ENCODE results near the gene EEF1A1. TPM values are rescaled to one million over a fixed set of nuclear protein-coding genes. Genes with fewer than 3 reads are reported as not detected.

The EEF1A1 gene
- total and polyA plus RNA-seq, 8 donors: 5,006 to 10,343 (median 7,039) TPM

DNA sequence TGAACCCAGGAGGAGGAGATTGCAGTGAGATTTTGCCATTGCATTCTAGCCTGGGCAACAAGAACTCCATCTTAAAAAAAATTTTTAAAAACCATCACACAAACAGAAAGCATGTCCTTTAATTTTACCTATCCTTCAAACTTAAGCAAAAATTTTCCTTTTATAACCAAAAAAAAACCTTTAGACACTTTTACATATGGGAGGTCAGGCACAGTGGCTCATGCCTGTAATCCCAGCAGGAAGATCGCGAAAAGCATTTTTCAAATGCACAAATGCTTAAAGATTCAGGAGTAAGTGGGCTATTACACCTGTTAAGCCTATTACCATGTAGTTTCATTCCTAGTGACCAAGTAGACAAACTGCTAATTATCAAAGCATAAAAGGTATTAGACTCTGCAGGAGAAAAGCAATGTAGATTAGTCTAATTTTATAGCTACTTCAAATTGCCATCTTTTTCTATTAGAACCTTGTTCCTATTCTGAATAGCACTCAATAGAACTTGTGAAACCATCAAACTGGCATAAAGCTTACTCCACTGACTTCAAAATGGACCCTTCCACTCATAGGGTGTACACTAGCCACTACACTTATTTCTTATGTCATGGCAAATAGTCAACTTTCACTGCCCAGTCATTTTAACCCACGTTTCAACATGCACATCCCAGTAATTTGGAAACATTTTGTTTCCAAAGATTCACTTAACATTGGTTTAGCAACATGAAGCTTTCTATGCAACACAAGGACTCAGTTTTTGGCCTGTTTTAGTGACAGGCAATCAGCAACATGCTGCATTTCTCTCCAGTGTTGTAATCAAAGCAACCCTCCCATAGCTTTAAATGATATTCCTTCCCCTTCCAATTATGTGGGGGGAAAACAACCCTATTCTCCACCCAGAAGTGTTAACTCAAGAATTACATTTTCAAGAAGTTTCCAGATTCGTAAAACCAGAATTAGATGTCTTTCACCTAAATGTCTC lies 4.0 kb downstream of the EEF1A1 start:
- intact Hi-C loops (cut with DNase I): loop anchor here in 1 of 3 donors (5.0 kb wide), 1 partner anchor 95 kb away; no protein-coding TSS in a partner anchor
- ATAC-seq (no peak), FAIRE-seq (no peak), DNase-seq (no peak)
- peak overlapping the region in 2 of 4 donors; percentile 30 to 45 for H3K27ac ChIP-seq
- no peaks in the 10 kb centered on the region for H3K9me3 ChIP-seq
- WGBS, 2 donors: 45 to 48% methylated on average over 4 of the region's 4 CpGs
- peaks cover 5 to 37% (median 11%) of the 10 kb centered on the region in 3 donors for H3K36me3 ChIP-seq
- no peak for TF ChIP-seq CTCF (IDR thresholded peaks at IDR 0.05)
- H3K27me3 ChIP-seq: no peaks in the 10 kb centered on the region
- H3K4me3 ChIP-seq: peak overlapping the region in 2 of 4 donors; percentile 2 to 7
- peaks cover 9 to 18% (median 15%) of the 10 kb centered on the region in 3 donors for H3K4me1 ChIP-seq

GRCh38 chr6:73515204-73515655 lies 5.6 kb downstream of the EEF1A1 start:
- TF ChIP-seq CTCF (IDR thresholded peaks at IDR 0.05): no peak
- H3K4me1 ChIP-seq: peaks cover 9 to 18% (median 15%) of the 10 kb centered on the region in 3 donors
- H3K36me3 ChIP-seq: peaks cover 5 to 37% (median 11%) of the 10 kb centered on the region in 3 donors
- H3K27me3 ChIP-seq: no peaks in the 10 kb centered on the region
- H3K9me3 ChIP-seq: no peaks in the 10 kb centered on the region
- no peak overlapping the region for H3K4me3 ChIP-seq
- FAIRE-seq: no peak
- intact Hi-C loops (cut with DNase I): loop anchor here in 1 of 3 donors (5.0 kb wide), 1 partner anchor 97 kb away; no protein-coding TSS in a partner anchor
- ATAC-seq: peak in 1 of 4 donors; percentile 0
- peak overlapping the region in 1 of 4 donors; percentile 30 for H3K27ac ChIP-seq
- peak in 1 of 6 donors; percentile 22 for DNase-seq
- 33 to 39% methylated on average over 4 of the region's 4 CpGs for WGBS, 2 donors

DNA sequence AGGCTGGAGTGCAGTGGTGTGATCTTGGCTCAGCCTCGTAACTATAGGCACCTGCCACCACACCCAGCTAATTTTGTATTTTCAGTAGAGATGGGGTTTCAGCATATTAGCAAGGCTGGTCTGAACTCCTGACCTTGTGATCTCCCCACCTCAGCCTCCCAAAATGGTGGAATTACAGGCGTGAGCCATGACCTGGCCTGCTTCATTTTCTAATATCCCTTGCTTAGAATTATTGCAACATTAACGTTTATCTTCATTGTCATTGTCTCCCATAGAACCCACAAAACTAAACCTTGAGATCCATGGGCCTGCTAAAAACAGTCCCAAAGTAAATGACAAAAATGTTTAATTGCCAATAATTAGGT lies 6.1 kb downstream of the EEF1A1 start:
- intact Hi-C loops (cut with DNase I): loop anchor here in 1 of 3 donors (5.0 kb wide), 1 partner anchor 98 kb away; no protein-coding TSS in a partner anchor
- Histone ChIP-seq H3K4me3 (no peak overlapping the region), H3K4me1 (peaks cover 9 to 18% (median 15%) of the 10 kb centered on the region in 3 donors), H3K27me3 (no peaks in the 10 kb centered on the region), H3K9me3 (no peaks in the 10 kb centered on the region), H3K36me3 (peaks cover 5 to 37% (median 11%) of the 10 kb centered on the region in 3 donors), H3K27ac (no peak overlapping the region)
- DNase-seq (peak in 1 of 6 donors; percentile 21), FAIRE-seq (no peak), ATAC-seq (peak in 1 of 4 donors; percentile 5)
- TF ChIP-seq CTCF (IDR thresholded peaks at IDR 0.05): no peak
- 50 to 53% methylated on average over 3 of the region's 3 CpGs for whole genome bisulfite sequencing, 2 donors

DNA sequence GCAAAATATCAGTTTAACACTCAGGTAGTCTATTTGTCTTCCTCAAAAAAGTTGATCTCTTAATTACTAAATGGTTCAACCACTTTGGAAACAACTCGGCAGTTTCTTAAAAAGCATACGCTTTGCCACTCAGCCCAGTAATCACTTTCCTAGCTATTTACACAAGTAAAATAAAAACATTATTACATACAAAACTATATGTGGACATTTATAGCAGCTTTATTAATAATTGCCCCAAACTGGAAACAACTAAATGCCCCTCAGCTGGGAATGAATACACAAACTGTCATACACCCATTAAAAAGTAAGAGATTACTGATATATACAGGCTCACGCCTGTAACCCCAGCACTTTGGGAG lies 7.4 kb downstream of the EEF1A1 start:
- Histone ChIP-seq H3K27ac (no peak overlapping the region), H3K36me3 (peaks cover 5 to 27% (median 11%) of the 10 kb centered on the region in 3 donors), H3K4me1 (peaks cover 9 to 18% (median 15%) of the 10 kb centered on the region in 3 donors), H3K27me3 (no peaks in the 10 kb centered on the region), H3K4me3 (no peak overlapping the region), H3K9me3 (no peaks in the 10 kb centered on the region)
- intact Hi-C loops (cut with DNase I): no loop called here
- no peak for FAIRE-seq
- 40 to 42% methylated on average over 3 of the region's 3 CpGs for WGBS, 2 donors
- no peak for TF ChIP-seq CTCF (IDR thresholded peaks at IDR 0.05)
- no peak for ATAC-seq
- DNase-seq: no peak

Measured in pancreas (tissue), 10 donors.